BJ (cell line): ENCODE measurements around the gene AMOTL1. TPM values are rescaled to one million over a fixed set of nuclear protein-coding genes. Genes with fewer than 3 reads are reported as not detected.

Source experiments
- CTCF ChIA-PET: fragments of 350-600 bp; formaldehyde crosslinking; extraction: SDS; loops from one replicate; lab custom pipeline; 2021; ENCODE audit warnings: antibody characterized with exemption, inconsistent platforms; lab: Yijun Ruan, JAX
- POLR2A ChIA-PET: fragments of 300-600 bp; sonication (Branson Sonifier 250); formaldehyde crosslinking; extraction: SDS; loops from one replicate; lab custom pipeline; 2021; ENCODE audit warnings: antibody characterized with exemption; lab: Charles Lee
- DNase-seq: peaks from one replicate; pipeline ENCODE4 v3.0.0-alpha.2; 2011; ENCODE audit warnings: low read depth
- H3K27me3 ChIP-seq: 2 replicates; pipeline ENCODE4 v1.6.0; 2011; ENCODE audit warnings: low read length; ENCODE audit not compliant: control insufficient read depth, insufficient read depth
- H3K36me3 ChIP-seq: 2 replicates; pipeline ENCODE4 v1.5.1; 2011; ENCODE audit warnings: low read length; ENCODE audit not compliant: control insufficient read depth, insufficient read depth
- H3K4me3 ChIP-seq: 2 replicates; pipeline ENCODE4 v1.5.1; 2011; ENCODE audit warnings: low read depth, mild to moderate bottlenecking, control low read depth, low read length
- CTCF ChIP-seq: IDR thresholded peaks from 2 replicates; pipeline ENCODE4 v1.5.1; 2011; ENCODE audit warnings: low read depth, mild to moderate bottlenecking, control low read depth, inconsistent platforms, low read length, moderate library complexity; ENCODE audit not compliant: insufficient read depth
- polyA plus RNA-seq: library from polyadenylated mRNA; depleted of rRNA; stranded (reverse); fragments of >200 nt; gene quantifications from 2 replicates; pipeline ENCODE4 v1.2.3, GENCODE V29; 2011

The AMOTL1 gene
- polyA plus RNA-seq, 1 experiment: 25.5 TPM

GRCh38 chr11:94830722-94831510 lies 62.8 kb downstream of the AMOTL1 start:
- Histone ChIP-seq H3K4me3 (no peak overlapping the region), H3K27me3 (no peaks in the 10 kb centered on the region), H3K36me3 (peaks cover 14% of the 10 kb centered on the region)
- ChIA-PET CTCF (no interaction called here), POLR2A (no interaction called here)
- DNase-seq: no peak
- TF ChIP-seq CTCF: no peak

- Histone ChIP-seq H3K27me3 (no peaks in the 10 kb centered on the region), H3K36me3 (peaks cover 12% of the 10 kb centered on the region), H3K4me3 (no peak overlapping the region)
- DNase-seq: no peak
- ChIA-PET POLR2A (no interaction called here), CTCF (no interaction called here)
- TF ChIP-seq CTCF: no peak
These were observed 63.4 kb downstream of the AMOTL1 start for GRCh38 chr11:94831529-94831928.

- CTCF ChIA-PET: interaction anchor here (0.6 kb wide), 1 partner anchor 851 kb away, joined by 3 read pairs; no protein-coding TSS in a partner anchor
- no peak for DNase-seq
- POLR2A ChIA-PET: no interaction called here
- H3K27me3 ChIP-seq: no peaks in the 10 kb centered on the region
- TF ChIP-seq CTCF: no peak
- H3K4me3 ChIP-seq: no peak overlapping the region
- peaks cover 8% of the 10 kb centered on the region for H3K36me3 ChIP-seq
These were observed 64.6 kb downstream of the AMOTL1 start for GRCh38 chr11:94832604-94833235.

- DNase-seq: no peak
- ChIA-PET POLR2A (no interaction called here), CTCF (interaction anchor here (0.6 to 2.2 kb wide), 7 partner anchors 9 to 212 kb away, joined by 3 to 7 read pairs (median 3); no protein-coding TSS in a partner anchor)
- Histone ChIP-seq H3K27me3 (no peaks in the 10 kb centered on the region), H3K4me3 (no peak overlapping the region), H3K36me3 (peaks cover 7% of the 10 kb centered on the region)
- TF ChIP-seq CTCF: no peak
These were observed 66.9 kb downstream of the AMOTL1 start for GRCh38 chr11:94834911-94835593.

GRCh38 chr11:94835594-94835927 lies 67.4 kb downstream of the AMOTL1 start:
- peaks cover 5% of the 10 kb centered on the region for H3K36me3 ChIP-seq
- CTCF ChIA-PET: interaction anchor here (0.8 to 2.2 kb wide), 5 partner anchors 8 to 213 kb away, joined by 3 to 7 read pairs (median 4); no protein-coding TSS in a partner anchor
- no peak for DNase-seq
- H3K4me3 ChIP-seq: no peak overlapping the region
- H3K27me3 ChIP-seq: no peaks in the 10 kb centered on the region
- POLR2A ChIA-PET: no interaction called here
- no peak for TF ChIP-seq CTCF
